Cardiac muscle cell (in vitro differentiated cells and primary cell): Measurements from ENCODE around the gene CAPZA1. TPM values are rescaled to one million over a fixed set of nuclear protein-coding genes. Genes with fewer than 3 reads are reported as not detected.

Experiments used
- DNase-seq, 2 donors: peaks; one replicate each; pipeline versions ENCODE4 v3.0.0 to v3.0.0-alpha.2; 2010 to 2017; ENCODE audit warnings: low read depth in 1 of 2, low spot score in 1 of 2
- H3K27ac ChIP-seq: fragments of 200-600 bp; sonication (generic); 2 replicates; pipeline ENCODE4 v1.5.1; 2016
- H3K27me3 ChIP-seq: fragments of 200-600 bp; sonication (generic); 2 replicates; pipeline ENCODE4 v1.6.0; 2016; ENCODE audit warnings: control low read depth
- H3K36me3 ChIP-seq: fragments of 200-600 bp; sonication (generic); 2 replicates; pipeline ENCODE4 v1.5.1; 2016; ENCODE audit warnings: control low read depth
- H3K4me1 ChIP-seq: fragments of 200-600 bp; sonication (generic); 2 replicates; pipeline ENCODE4 v1.8.1; 2017; ENCODE audit warnings: low read depth, mild to moderate bottlenecking, mixed run types
- H3K4me3 ChIP-seq: fragments of 200-600 bp; sonication (generic); 2 replicates; pipeline ENCODE4 v1.5.1; 2016; ENCODE audit warnings: mild to moderate bottlenecking
- H3K9me3 ChIP-seq: fragments of 200-600 bp; sonication (generic); 2 replicates; pipeline ENCODE4 v1.5.1; 2017; ENCODE audit warnings: low read depth, mild to moderate bottlenecking, control low read depth
- CTCF ChIP-seq: IDR thresholded peaks from 2 replicates; pipeline ENCODE4 v1.5.1; 2012; ENCODE audit warnings: low read depth, mild to moderate bottlenecking, low read length
- polyA plus RNA-seq: library from polyadenylated mRNA; unstranded; fragments of >200 nt; fragmentation: Nextera tagmentation; extraction: Ambion mirVana; gene quantifications from 2 replicates; pipeline ENCODE4 v1.2.1, GENCODE V29; 2016
- total RNA-seq: library from RNA; depleted of rRNA; stranded (reverse); fragments of >200 nt; gene quantifications from 2 replicates; pipeline ENCODE4 v1.2.3, GENCODE V29; 2016

CAPZA1 gene
- total and polyA plus RNA-seq, 2 experiments from 2014 or later, result 94.9 to 122 TPM

GRCh38 chr1:112706505-112707220 lies 87.0 kb downstream of the CAPZA1 start, which contains the start of gene RHOC:
Gene RHOC (minus strand): TSS chr1:112707127. CDS start chr1:112703799, 3,328 bp downstream.
- peak; percentile 52 to 89 for DNase-seq
- H3K4me1 ChIP-seq, result peaks cover 15% of the 10 kb centered on the region
- peak within 1 kb of the TSS; percentile 86 for H3K27ac ChIP-seq

GRCh38 chr1:112707221-112708001 lies 87.8 kb downstream of the CAPZA1 start:
- Histone ChIP-seq H3K9me3 (no peaks in the 10 kb centered on the region), H3K36me3 (no peaks in the 10 kb centered on the region), H3K4me3 (peak overlapping the region; percentile 79), H3K27me3 (no peaks in the 10 kb centered on the region), H3K4me1 (peaks cover 15% of the 10 kb centered on the region), H3K27ac (peak overlapping the region; percentile 49)
- peak; percentile 93 to 94 for DNase-seq
- peak; percentile 92 for TF ChIP-seq CTCF

More at GRCh38 chr1:112706505-112707220, 87.0 kb downstream of the CAPZA1 start, which contains the start of gene RHOC:
- no peaks in the 10 kb centered on the region for H3K9me3 ChIP-seq
- H3K36me3 ChIP-seq, result no peaks in the 10 kb centered on the region
- no peaks in the 10 kb centered on the region for H3K27me3 ChIP-seq
- peak within 1 kb of the TSS; percentile 79 for H3K4me3 ChIP-seq
- no peak for TF ChIP-seq CTCF

- TF ChIP-seq CTCF, result no peak
- no peak overlapping the region for H3K4me3 ChIP-seq
- no peaks in the 10 kb centered on the region for H3K27me3 ChIP-seq
- H3K36me3 ChIP-seq, result no peaks in the 10 kb centered on the region
- no peak overlapping the region for H3K27ac ChIP-seq
- no peaks in the 10 kb centered on the region for H3K9me3 ChIP-seq
- no peak for DNase-seq
- peaks cover 15% of the 10 kb centered on the region for H3K4me1 ChIP-seq
These were observed 88.4 kb downstream of the CAPZA1 start for GRCh38 chr1:112708002-112708448.

GRCh38 chr1:112708489-112708888 lies 88.9 kb downstream of the CAPZA1 start:
- Histone ChIP-seq H3K27ac (no peak overlapping the region), H3K9me3 (no peaks in the 10 kb centered on the region), H3K36me3 (no peaks in the 10 kb centered on the region), H3K4me3 (no peak overlapping the region), H3K27me3 (no peaks in the 10 kb centered on the region), H3K4me1 (peaks cover 15% of the 10 kb centered on the region)
- no peak for DNase-seq
- TF ChIP-seq CTCF, result no peak

- Histone ChIP-seq H3K27ac (no peak overlapping the region), H3K27me3 (no peaks in the 10 kb centered on the region), H3K9me3 (no peaks in the 10 kb centered on the region), H3K4me1 (peaks cover 9% of the 10 kb centered on the region), H3K4me3 (no peak overlapping the region), H3K36me3 (no peaks in the 10 kb centered on the region)
- TF ChIP-seq CTCF, result no peak
- no peak for DNase-seq
These were observed 90.5 kb downstream of the CAPZA1 start for GRCh38 chr1:112710159-112710558.
